WTC11 (cell line): ENCODE data around the gene CD72.
"Not testable (repeated sequence)": the region's sequence is repeated elsewhere in the genome, so short reads cannot be mapped to it uniquely, and the experiment has no call there.

ENCODE experiments used
- CTCF ChIP-seq: fragments of 200-600 bp; IDR thresholded peaks from 2 replicates; pipeline ENCODE4 v1.8.0; 2022; ENCODE audit warnings: antibody characterized with exemption
- FOXJ3 ChIP-seq: sonication (generic); formaldehyde crosslinking; IDR thresholded peaks from 2 replicates; pipeline ENCODE4 v1.9.0; 2021; ENCODE audit warnings: missing genetic modification reagents, mild to moderate bottlenecking, borderline replicate concordance
- FOXP1 ChIP-seq: sonication (generic); formaldehyde crosslinking; IDR thresholded peaks from 2 replicates; pipeline ENCODE4 v1.8.0; 2022; ENCODE audit warnings: missing genetic modification reagents, mild to moderate bottlenecking, moderate library complexity, borderline replicate concordance
- ZNF219 ChIP-seq: sonication (generic); formaldehyde crosslinking; IDR thresholded peaks from 2 replicates; pipeline ENCODE4 v1.8.0; 2023; ENCODE audit warnings: missing genetic modification reagents, mild to moderate bottlenecking, borderline replicate concordance

DNA sequence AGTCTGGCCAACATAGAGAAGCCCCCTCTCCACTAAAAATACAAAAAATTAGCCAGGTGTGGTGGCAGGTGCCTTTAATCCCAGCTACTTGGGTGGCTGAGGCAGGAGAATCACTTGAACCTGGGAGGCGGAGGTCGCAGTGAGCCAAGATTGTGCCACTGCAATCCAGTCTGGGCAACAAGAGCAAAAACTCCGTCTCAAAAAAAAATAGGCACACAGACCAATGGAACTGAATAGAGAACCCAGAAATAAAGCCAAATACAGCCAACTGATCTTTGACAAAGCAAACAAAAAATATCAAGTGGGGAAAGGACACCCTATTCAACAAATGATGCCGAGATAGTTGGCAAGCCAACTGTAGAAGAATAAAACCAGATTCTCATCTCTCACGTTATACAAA is 29.7 kb downstream of the CD72 start:
- TF ChIP-seq FOXJ3; FOXP1 (CRISPR knock-in tag); CTCF; ZNF219 (CRISPR knock-in tag): not testable (repeated sequence)
